ENCODE data around the gene UTF1.

- TF ChIP-seq POLR2A (IDR thresholded peaks at IDR 0.05; ENCODE audit: low read depth, low read length), result no peak
- TF ChIP-seq POLR2AphosphoS5 (IDR thresholded peaks at IDR 0.05; ENCODE audit: low read depth, low read length), result no peak
These were observed 33.7 kb downstream of the UTF1 start for GRCh38 chr10:133263674-133264073.

All from GM12892 (cell line).